ENCODE data around the gene RASGEF1C.

DNA sequence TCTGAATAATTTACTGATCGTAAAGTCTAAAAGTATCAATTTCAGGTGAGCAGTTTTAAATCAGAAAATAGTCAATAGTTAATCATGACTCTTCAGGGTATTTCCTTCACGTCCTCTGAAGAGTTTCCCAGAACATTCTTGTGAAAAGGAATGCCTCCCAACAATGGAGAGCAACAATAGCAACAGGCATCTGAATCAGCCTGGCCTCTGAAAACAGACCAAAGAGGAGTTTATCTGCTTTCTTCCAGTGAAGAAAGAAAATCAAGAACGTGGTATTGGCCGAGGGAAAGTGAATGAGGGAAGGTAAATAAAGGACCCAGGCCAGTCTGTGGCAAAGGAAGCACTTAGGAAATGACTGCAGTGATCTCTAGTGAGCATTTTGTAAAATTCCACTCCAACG is 26.1 kb upstream of the RASGEF1C start:
- TF ChIP-seq, protein P1, sequence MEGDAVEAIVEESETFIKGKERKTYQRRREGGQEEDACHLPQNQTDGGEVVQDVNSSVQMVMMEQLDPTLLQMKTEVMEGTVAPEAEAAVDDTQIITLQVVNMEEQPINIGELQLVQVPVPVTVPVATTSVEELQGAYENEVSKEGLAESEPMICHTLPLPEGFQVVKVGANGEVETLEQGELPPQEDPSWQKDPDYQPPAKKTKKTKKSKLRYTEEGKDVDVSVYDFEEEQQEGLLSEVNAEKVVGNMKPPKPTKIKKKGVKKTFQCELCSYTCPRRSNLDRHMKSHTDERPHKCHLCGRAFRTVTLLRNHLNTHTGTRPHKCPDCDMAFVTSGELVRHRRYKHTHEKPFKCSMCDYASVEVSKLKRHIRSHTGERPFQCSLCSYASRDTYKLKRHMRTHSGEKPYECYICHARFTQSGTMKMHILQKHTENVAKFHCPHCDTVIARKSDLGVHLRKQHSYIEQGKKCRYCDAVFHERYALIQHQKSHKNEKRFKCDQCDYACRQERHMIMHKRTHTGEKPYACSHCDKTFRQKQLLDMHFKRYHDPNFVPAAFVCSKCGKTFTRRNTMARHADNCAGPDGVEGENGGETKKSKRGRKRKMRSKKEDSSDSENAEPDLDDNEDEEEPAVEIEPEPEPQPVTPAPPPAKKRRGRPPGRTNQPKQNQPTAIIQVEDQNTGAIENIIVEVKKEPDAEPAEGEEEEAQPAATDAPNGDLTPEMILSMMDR (IDR thresholded peaks at IDR 0.05; ENCODE audit: low read depth, low read length, missing input control) = no peak
- no peak for TF ChIP-seq FOXA1 (IDR thresholded peaks at IDR 0.05)
- no peak for TF ChIP-seq ATF3 (IDR thresholded peaks at IDR 0.05)
- TF ChIP-seq TAF1 (conservative IDR thresholded peaks at IDR 0.05) = no peak
- no peak for TF ChIP-seq RAD21 (IDR thresholded peaks at IDR 0.05)
- no peak for TF ChIP-seq RXRA (IDR thresholded peaks at IDR 0.05)
- TF ChIP-seq, protein P2, sequence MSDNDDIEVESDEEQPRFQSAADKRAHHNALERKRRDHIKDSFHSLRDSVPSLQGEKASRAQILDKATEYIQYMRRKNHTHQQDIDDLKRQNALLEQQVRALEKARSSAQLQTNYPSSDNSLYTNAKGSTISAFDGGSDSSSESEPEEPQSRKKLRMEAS (IDR thresholded peaks at IDR 0.05) = no peak
- TF ChIP-seq EGR1 (IDR thresholded peaks at IDR 0.05; ENCODE audit: low read depth in 2 of 2) = no peak

All from liver (tissue), 3 donors.